ENCODE results near the gene AOX1. TPM values are rescaled to one million over a fixed set of nuclear protein-coding genes. Genes with fewer than 3 reads are reported as not detected.

AOX1 gene
- total and polyA plus RNA-seq, 2 of the 8 experiments (the other 6 are each of a cell fraction or from before 2014, with no cell fraction given) = 5.6 to 8.3 TPM

DNA sequence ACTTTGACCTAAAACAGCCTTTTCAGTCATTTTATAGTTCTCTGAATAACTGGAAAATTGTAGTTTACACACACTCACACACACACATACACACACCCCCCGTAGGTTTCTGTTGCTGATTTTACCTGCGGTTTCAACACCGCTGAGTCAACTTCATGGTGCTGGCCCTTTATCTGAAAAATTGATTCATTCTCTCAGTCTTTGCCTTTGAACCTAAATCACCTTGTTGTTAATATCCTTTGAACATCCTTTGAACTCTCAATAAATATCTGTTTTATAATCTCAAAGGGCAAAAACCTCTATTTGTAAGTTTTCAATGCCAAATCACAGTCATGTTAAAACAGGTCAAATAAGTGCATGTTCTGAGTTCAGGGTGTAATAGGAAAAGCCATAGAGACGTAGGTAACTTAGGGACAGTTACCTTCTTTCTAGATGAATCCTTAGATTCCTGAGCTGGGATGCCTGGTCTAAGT is 116.9 kb downstream of the AOX1 start (continued):
- TF ChIP-seq, protein P1, sequence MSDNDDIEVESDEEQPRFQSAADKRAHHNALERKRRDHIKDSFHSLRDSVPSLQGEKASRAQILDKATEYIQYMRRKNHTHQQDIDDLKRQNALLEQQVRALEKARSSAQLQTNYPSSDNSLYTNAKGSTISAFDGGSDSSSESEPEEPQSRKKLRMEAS (IDR thresholded peaks at IDR 0.05) = no peak
- TF ChIP-seq SP2 (IDR thresholded peaks at IDR 0.05; ENCODE audit: low read length) (no peak), RXRA (IDR thresholded peaks at IDR 0.05; ENCODE audit: insufficient read depth, low read depth, low read length) (no peak), RNF2 (IDR thresholded peaks at IDR 0.05; ENCODE audit: borderline replicate concordance, low read depth, low read length, missing control alignments, poor library complexity, severe bottlenecking) (no peak), TCF12 (IDR thresholded peaks at IDR 0.05; ENCODE audit: low read depth, low read length) (no peak), GABPA (IDR thresholded peaks at IDR 0.05; ENCODE audit: borderline replicate concordance, insufficient read depth, low read length) (no peak), RBBP5 (IDR thresholded peaks at IDR 0.05; ENCODE audit: borderline replicate concordance, low read depth, low read length) (no peak), EGR1 (IDR thresholded peaks at IDR 0.05; ENCODE audit: borderline replicate concordance, low read depth, low read length) (no peak), KDM1A (IDR thresholded peaks at IDR 0.05; ENCODE audit: borderline replicate concordance, low read length) (no peak)
- TF ChIP-seq, protein P2, sequence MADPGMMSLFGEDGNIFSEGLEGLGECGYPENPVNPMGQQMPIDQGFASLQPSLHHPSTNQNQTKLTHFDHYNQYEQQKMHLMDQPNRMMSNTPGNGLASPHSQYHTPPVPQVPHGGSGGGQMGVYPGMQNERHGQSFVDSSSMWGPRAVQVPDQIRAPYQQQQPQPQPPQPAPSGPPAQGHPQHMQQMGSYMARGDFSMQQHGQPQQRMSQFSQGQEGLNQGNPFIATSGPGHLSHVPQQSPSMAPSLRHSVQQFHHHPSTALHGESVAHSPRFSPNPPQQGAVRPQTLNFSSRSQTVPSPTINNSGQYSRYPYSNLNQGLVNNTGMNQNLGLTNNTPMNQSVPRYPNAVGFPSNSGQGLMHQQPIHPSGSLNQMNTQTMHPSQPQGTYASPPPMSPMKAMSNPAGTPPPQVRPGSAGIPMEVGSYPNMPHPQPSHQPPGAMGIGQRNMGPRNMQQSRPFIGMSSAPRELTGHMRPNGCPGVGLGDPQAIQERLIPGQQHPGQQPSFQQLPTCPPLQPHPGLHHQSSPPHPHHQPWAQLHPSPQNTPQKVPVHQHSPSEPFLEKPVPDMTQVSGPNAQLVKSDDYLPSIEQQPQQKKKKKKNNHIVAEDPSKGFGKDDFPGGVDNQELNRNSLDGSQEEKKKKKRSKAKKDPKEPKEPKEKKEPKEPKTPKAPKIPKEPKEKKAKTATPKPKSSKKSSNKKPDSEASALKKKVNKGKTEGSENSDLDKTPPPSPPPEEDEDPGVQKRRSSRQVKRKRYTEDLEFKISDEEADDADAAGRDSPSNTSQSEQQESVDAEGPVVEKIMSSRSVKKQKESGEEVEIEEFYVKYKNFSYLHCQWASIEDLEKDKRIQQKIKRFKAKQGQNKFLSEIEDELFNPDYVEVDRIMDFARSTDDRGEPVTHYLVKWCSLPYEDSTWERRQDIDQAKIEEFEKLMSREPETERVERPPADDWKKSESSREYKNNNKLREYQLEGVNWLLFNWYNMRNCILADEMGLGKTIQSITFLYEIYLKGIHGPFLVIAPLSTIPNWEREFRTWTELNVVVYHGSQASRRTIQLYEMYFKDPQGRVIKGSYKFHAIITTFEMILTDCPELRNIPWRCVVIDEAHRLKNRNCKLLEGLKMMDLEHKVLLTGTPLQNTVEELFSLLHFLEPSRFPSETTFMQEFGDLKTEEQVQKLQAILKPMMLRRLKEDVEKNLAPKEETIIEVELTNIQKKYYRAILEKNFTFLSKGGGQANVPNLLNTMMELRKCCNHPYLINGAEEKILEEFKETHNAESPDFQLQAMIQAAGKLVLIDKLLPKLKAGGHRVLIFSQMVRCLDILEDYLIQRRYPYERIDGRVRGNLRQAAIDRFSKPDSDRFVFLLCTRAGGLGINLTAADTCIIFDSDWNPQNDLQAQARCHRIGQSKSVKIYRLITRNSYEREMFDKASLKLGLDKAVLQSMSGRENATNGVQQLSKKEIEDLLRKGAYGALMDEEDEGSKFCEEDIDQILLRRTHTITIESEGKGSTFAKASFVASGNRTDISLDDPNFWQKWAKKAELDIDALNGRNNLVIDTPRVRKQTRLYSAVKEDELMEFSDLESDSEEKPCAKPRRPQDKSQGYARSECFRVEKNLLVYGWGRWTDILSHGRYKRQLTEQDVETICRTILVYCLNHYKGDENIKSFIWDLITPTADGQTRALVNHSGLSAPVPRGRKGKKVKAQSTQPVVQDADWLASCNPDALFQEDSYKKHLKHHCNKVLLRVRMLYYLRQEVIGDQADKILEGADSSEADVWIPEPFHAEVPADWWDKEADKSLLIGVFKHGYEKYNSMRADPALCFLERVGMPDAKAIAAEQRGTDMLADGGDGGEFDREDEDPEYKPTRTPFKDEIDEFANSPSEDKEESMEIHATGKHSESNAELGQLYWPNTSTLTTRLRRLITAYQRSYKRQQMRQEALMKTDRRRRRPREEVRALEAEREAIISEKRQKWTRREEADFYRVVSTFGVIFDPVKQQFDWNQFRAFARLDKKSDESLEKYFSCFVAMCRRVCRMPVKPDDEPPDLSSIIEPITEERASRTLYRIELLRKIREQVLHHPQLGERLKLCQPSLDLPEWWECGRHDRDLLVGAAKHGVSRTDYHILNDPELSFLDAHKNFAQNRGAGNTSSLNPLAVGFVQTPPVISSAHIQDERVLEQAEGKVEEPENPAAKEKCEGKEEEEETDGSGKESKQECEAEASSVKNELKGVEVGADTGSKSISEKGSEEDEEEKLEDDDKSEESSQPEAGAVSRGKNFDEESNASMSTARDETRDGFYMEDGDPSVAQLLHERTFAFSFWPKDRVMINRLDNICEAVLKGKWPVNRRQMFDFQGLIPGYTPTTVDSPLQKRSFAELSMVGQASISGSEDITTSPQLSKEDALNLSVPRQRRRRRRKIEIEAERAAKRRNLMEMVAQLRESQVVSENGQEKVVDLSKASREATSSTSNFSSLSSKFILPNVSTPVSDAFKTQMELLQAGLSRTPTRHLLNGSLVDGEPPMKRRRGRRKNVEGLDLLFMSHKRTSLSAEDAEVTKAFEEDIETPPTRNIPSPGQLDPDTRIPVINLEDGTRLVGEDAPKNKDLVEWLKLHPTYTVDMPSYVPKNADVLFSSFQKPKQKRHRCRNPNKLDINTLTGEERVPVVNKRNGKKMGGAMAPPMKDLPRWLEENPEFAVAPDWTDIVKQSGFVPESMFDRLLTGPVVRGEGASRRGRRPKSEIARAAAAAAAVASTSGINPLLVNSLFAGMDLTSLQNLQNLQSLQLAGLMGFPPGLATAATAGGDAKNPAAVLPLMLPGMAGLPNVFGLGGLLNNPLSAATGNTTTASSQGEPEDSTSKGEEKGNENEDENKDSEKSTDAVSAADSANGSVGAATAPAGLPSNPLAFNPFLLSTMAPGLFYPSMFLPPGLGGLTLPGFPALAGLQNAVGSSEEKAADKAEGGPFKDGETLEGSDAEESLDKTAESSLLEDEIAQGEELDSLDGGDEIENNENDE (IDR thresholded peaks at IDR 0.05; ENCODE audit: insufficient replicate concordance, low read length) = no peak
